Neural progenitor cell (in vitro differentiated cells): ENCODE data around the gene IFI6. TPM values are rescaled to one million over a fixed set of nuclear protein-coding genes. Genes with fewer than 3 reads are reported as not detected.
"Not testable (repeated sequence)": the region's sequence is repeated elsewhere in the genome, so short reads cannot be mapped to it uniquely, and the experiment has no call there.

ENCODE experiments used
- DNase-seq: peaks from one replicate; pipeline ENCODE4 v3.0.0-alpha.2; 2016; ENCODE audit warnings: low spot score
- H2AFZ ChIP-seq: fragments of 200-600 bp; sonication (generic); replicated peaks from 2 replicates; pipeline ENCODE4 v1.6.1; 2016; ENCODE audit warnings: antibody characterized with exemption
- H3F3A ChIP-seq: fragments of 200-600 bp; sonication (generic); 2 replicates; pipeline ENCODE4 v1.6.1; 2016; ENCODE audit warnings: antibody characterized with exemption, low read depth
- H3K27ac ChIP-seq: fragments of 200-600 bp; sonication (generic); 2 replicates; pipeline ENCODE4 v1.5.1; 2016; ENCODE audit warnings: mild to moderate bottlenecking
- H3K27me3 ChIP-seq: fragments of 200-600 bp; sonication (generic); 2 replicates; pipeline ENCODE4 v1.6.1; 2016; ENCODE audit warnings: mild to moderate bottlenecking, moderate library complexity
- H3K36me3 ChIP-seq: fragments of 200-600 bp; sonication (generic); 2 replicates; pipeline ENCODE4 v1.5.1; 2016
- H3K4me1 ChIP-seq: fragments of 200-600 bp; sonication (generic); 2 replicates; pipeline ENCODE4 v1.6.1; 2016; ENCODE audit warnings: mixed run types
- H3K4me2 ChIP-seq: fragments of 200-600 bp; sonication (generic); 2 replicates; pipeline ENCODE4 v1.6.1; 2016
- H3K4me3 ChIP-seq: fragments of 200-600 bp; sonication (generic); 2 replicates; pipeline ENCODE4 v1.5.1; 2016
- H3K79me2 ChIP-seq: fragments of 200-600 bp; sonication (generic); 2 replicates; pipeline ENCODE4 v1.6.1; 2016; ENCODE audit warnings: low read depth
- H3K9ac ChIP-seq: fragments of 200-600 bp; sonication (generic); 2 replicates; pipeline ENCODE4 v1.6.1; 2016
- H3K9me3 ChIP-seq: fragments of 200-600 bp; sonication (generic); 2 replicates; pipeline ENCODE4 v1.5.1; 2016; ENCODE audit warnings: low read depth
- H4K20me1 ChIP-seq: fragments of 200-600 bp; sonication (generic); 2 replicates; pipeline ENCODE4 v1.6.1; 2016; ENCODE audit warnings: low read depth
- H3K27ac Mint-ChIP-seq: 3 replicates; pipeline ENCODE4 v1.8.0; 2021; ENCODE audit warnings: mixed read lengths
- H3K27me3 Mint-ChIP-seq: 2 replicates; pipeline ENCODE4 v1.8.0; 2022; ENCODE audit warnings: low read depth, mild to moderate bottlenecking, inconsistent platforms, moderate library complexity, mixed read lengths; ENCODE audit not compliant: insufficient read depth
- H3K36me3 Mint-ChIP-seq: 3 replicates; pipeline ENCODE4 v1.8.0; 2021; ENCODE audit warnings: mixed read lengths
- H3K4me1 Mint-ChIP-seq: 3 replicates; pipeline ENCODE4 v1.8.0; 2021; ENCODE audit warnings: mixed read lengths
- H3K4me3 Mint-ChIP-seq: 3 replicates; pipeline ENCODE4 v1.8.0; 2021; ENCODE audit warnings: mild to moderate bottlenecking, moderate library complexity, mixed read lengths
- H3K9me3 Mint-ChIP-seq: 3 replicates; pipeline ENCODE4 v1.8.0; 2020; ENCODE audit warnings: mixed read lengths
- CTCF ChIP-seq: fragments of 200-600 bp; sonication (generic); IDR thresholded peaks from 2 replicates; pipeline ENCODE4 v1.5.1; 2017; ENCODE audit warnings: antibody characterized with exemption, mild to moderate bottlenecking
- EZH2 ChIP-seq: fragments of 200-600 bp; sonication (generic); IDR thresholded peaks from 2 replicates; pipeline ENCODE4 v1.6.1; 2017; ENCODE audit warnings: antibody characterized with exemption, mild to moderate bottlenecking, moderate library complexity
- EZH2phosphoT487 ChIP-seq: fragments of 200-600 bp; sonication (generic); IDR thresholded peaks from 2 replicates; pipeline ENCODE4 v1.6.1; 2017; ENCODE audit warnings: antibody characterized with exemption
- total RNA-seq: library from RNA; depleted of rRNA; stranded (reverse); fragments of >200 nt; gene quantifications from 2 replicates; pipeline ENCODE4 v1.2.3, GENCODE V29; 2015; ENCODE audit warnings: low replicate concordance

The IFI6 gene
- total RNA-seq, 1 donor from 2014 or later = 2.4 TPM

GRCh38 chr1:27645071-27645415, 26.9 kb downstream of the IFI6 start:
- DNase-seq = no peak
- Histone ChIP-seq H3K79me2 (no peaks in the 10 kb centered on the region), H3F3A (peaks cover 9% of the 10 kb centered on the region), H3K27ac (no peak overlapping the region), H3K9ac (no peak overlapping the region), H3K4me2 (no peak overlapping the region), H3K36me3 (no peaks in the 10 kb centered on the region), H3K4me1 (peaks cover 5% of the 10 kb centered on the region), H3K27me3 (no peaks in the 10 kb centered on the region), H2AFZ (no peak overlapping the region), H3K4me3 (no peak overlapping the region), H4K20me1 (no peaks in the 10 kb centered on the region), H3K9me3 (no peaks in the 10 kb centered on the region)
- Mint-ChIP-seq H3K4me3 (no peak overlapping the region), H3K27me3 (peaks cover 13% of the 10 kb centered on the region), H3K27ac (peak overlapping the region; percentile 83), H3K9me3 (no peaks in the 10 kb centered on the region), H3K36me3 (no peaks in the 10 kb centered on the region), H3K4me1 (peaks cover 21% of the 10 kb centered on the region)
- TF ChIP-seq CTCF = no peak
- no peak for TF ChIP-seq EZH2phosphoT487
- TF ChIP-seq EZH2 = no peak

- no peak overlapping the region for H3K27ac ChIP-seq
- H3K27me3 Mint-ChIP-seq = peaks cover 13% of the 10 kb centered on the region
Observed at GRCh38 chr1:27644369-27645070, 27.5 kb downstream of the IFI6 start.

GRCh38 chr1:27643600-27644368, 28.2 kb downstream of the IFI6 start:
- Histone ChIP-seq H2AFZ (peak overlapping the region; percentile 38), H3K27ac (no peak overlapping the region), H3K79me2 (no peaks in the 10 kb centered on the region), H3K9ac (no peak overlapping the region), H3K4me2 (no peak overlapping the region), H3K9me3 (no peaks in the 10 kb centered on the region), H3K27me3 (no peaks in the 10 kb centered on the region), H3F3A (peaks cover 5% of the 10 kb centered on the region), H3K4me3 (no peak overlapping the region), H3K36me3 (no peaks in the 10 kb centered on the region), H3K4me1 (no peaks in the 10 kb centered on the region), H4K20me1 (no peaks in the 10 kb centered on the region)
- Mint-ChIP-seq H3K27ac (peak overlapping the region; percentile 76), H3K36me3 (no peaks in the 10 kb centered on the region), H3K27me3 (peaks cover 11% of the 10 kb centered on the region), H3K9me3 (no peaks in the 10 kb centered on the region), H3K4me1 (peaks cover 14% of the 10 kb centered on the region), H3K4me3 (peak overlapping the region; percentile 14)
- DNase-seq = peak; percentile 76
- TF ChIP-seq EZH2 (no peak), CTCF (peak; percentile 75), EZH2phosphoT487 (no peak)

More at GRCh38 chr1:27644369-27645070, 27.5 kb downstream of the IFI6 start:
- no peak overlapping the region for H2AFZ ChIP-seq
- H4K20me1 ChIP-seq = no peaks in the 10 kb centered on the region
- no peak for TF ChIP-seq CTCF
- TF ChIP-seq EZH2phosphoT487 = no peak
- no peak for TF ChIP-seq EZH2
- no peak for DNase-seq
- Mint-ChIP-seq H3K27ac (peak overlapping the region; percentile 43), H3K4me3 (peak overlapping the region; percentile 14), H3K9me3 (no peaks in the 10 kb centered on the region), H3K36me3 (no peaks in the 10 kb centered on the region), H3K4me1 (peaks cover 16% of the 10 kb centered on the region)
- H3K36me3 ChIP-seq = no peaks in the 10 kb centered on the region
- H3F3A ChIP-seq = peaks cover 5% of the 10 kb centered on the region
- no peak overlapping the region for H3K4me3 ChIP-seq
- no peaks in the 10 kb centered on the region for H3K9me3 ChIP-seq
- no peaks in the 10 kb centered on the region for H3K79me2 ChIP-seq
- peaks cover under 1% of the 10 kb centered on the region for H3K4me1 ChIP-seq
- H3K9ac ChIP-seq = no peak overlapping the region
- no peaks in the 10 kb centered on the region for H3K27me3 ChIP-seq
- H3K4me2 ChIP-seq = no peak overlapping the region

- H3K27ac ChIP-seq, H3K9me3 Mint-ChIP-seq, H3K79me2 ChIP-seq, H2AFZ ChIP-seq, H3K9ac ChIP-seq, H3K9me3 ChIP-seq, DNase-seq, H3K27ac Mint-ChIP-seq, H3K36me3 Mint-ChIP-seq, H3K27me3 Mint-ChIP-seq, H3K27me3 ChIP-seq, H3F3A ChIP-seq, H3K4me3 Mint-ChIP-seq, H3K4me1 ChIP-seq, H3K4me3 ChIP-seq, H3K4me2 ChIP-seq, H3K36me3 ChIP-seq, H4K20me1 ChIP-seq: not testable (repeated sequence)
- peaks cover 23% of the 10 kb centered on the region for H3K4me1 Mint-ChIP-seq
Observed at GRCh38 chr1:27640514-27640913, 31.5 kb downstream of the IFI6 start.
